SK-N-SH (cell line): Measurements from ENCODE around the gene MRGPRD. TPM values are rescaled to one million over a fixed set of nuclear protein-coding genes. Genes with fewer than 3 reads are reported as not detected.

Source experiments
- CTCF ChIA-PET: fragments of 300-600, 350-600 bp; formaldehyde crosslinking; extraction: SDS; loops from one replicate; lab custom pipeline; 2021; lab: Yijun Ruan, JAX
- POLR2A ChIA-PET: fragments of 350-600 bp; sonication (Branson Sonifier 250); formaldehyde crosslinking; extraction: SDS; loops from one replicate; lab custom pipeline; 2020; ENCODE audit warnings: antibody characterized with exemption, inconsistent platforms; lab: Yijun Ruan, JAX
- DNase-seq: peaks from one replicate; pipeline ENCODE4 v3.0.0; 2012
- H2AFZ ChIP-seq: fragments of 200-600 bp; sonication (generic); 2 replicates; pipeline ENCODE4 v1.8.1; 2016; ENCODE audit warnings: antibody characterized with exemption, mild to moderate bottlenecking, low read depth
- H3F3A ChIP-seq: fragments of 200-600 bp; sonication (generic); replicated peaks from 2 replicates; pipeline ENCODE3; 2016; ENCODE audit warnings: antibody characterized with exemption, mild to moderate bottlenecking; ENCODE audit not compliant: insufficient read depth
- H3K27ac ChIP-seq, 2 experiments: fragments of 200-500 bp in 1 of 2; fragments of 200-600 bp in 1 of 2; sonication (Bioruptor generic) in 1 of 2; sonication (generic), shearing (Covaris generic) in 1 of 2; 2 replicates each; pipeline versions ENCODE4 v1.5.1 to v1.6.1; 2014 to 2016; ENCODE audit warnings: low read depth in 2 of 2, inconsistent platforms in 1 of 2, low read length in 1 of 2, mild to moderate bottlenecking in 1 of 2, mixed read lengths in 1 of 2
- H3K27me3 ChIP-seq: fragments of 200-600 bp; sonication (generic), shearing (Covaris generic); 2 replicates; pipeline ENCODE4 v1.6.1; 2016; ENCODE audit warnings: mixed run types; ENCODE audit not compliant: insufficient read depth
- H3K36me3 ChIP-seq, 2 experiments: fragments of 200-500 bp in 1 of 2; fragments of 200-600 bp in 1 of 2; sonication (Bioruptor generic) in 1 of 2; sonication (generic) in 1 of 2; replicated peaks in 1 of 2; 2 replicates each; pipeline versions ENCODE3 to v1.5.1; 2014 to 2016; ENCODE audit warnings: low read length in 1 of 2, mild to moderate bottlenecking in 1 of 2; ENCODE audit not compliant: insufficient read depth in 2 of 2, control insufficient read depth in 1 of 2
- H3K4me1 ChIP-seq, 2 experiments: fragments of 200-500 bp in 1 of 2; fragments of 200-600 bp in 1 of 2; sonication (Bioruptor generic) in 1 of 2; sonication (generic), shearing (Covaris generic) in 1 of 2; 2 replicates each; pipeline versions ENCODE4 v1.5.1 to v1.6.1; 2014 to 2016; ENCODE audit warnings: low read depth in 1 of 2, low read length in 1 of 2, mixed run types in 1 of 2; ENCODE audit not compliant: insufficient read depth in 2 of 2, control insufficient read depth in 1 of 2
- H3K4me2 ChIP-seq: fragments of 200-600 bp; sonication (generic), shearing (Covaris generic); 2 replicates; pipeline ENCODE4 v1.6.1; 2017; ENCODE audit warnings: mixed run types
- H3K4me3 ChIP-seq, 2 experiments: fragments of 200-500 bp in 1 of 2; fragments of 200-600 bp in 1 of 2; sonication (Bioruptor generic) in 1 of 2; sonication (generic), shearing (Covaris generic) in 1 of 2; 2 replicates each; pipeline versions ENCODE4 v1.5.1 to v1.8.1; 2014 to 2016; ENCODE audit warnings: low read depth in 2 of 2, inconsistent platforms in 1 of 2, low read length in 1 of 2, mild to moderate bottlenecking in 1 of 2, mixed read lengths in 1 of 2, moderate library complexity in 1 of 2
- H3K79me2 ChIP-seq: fragments of 200-600 bp; sonication (generic); 2 replicates; pipeline ENCODE4 v1.8.1; 2017; ENCODE audit warnings: mild to moderate bottlenecking; ENCODE audit not compliant: insufficient read depth
- H3K9ac ChIP-seq: fragments of 200-600 bp; sonication (generic); 2 replicates; pipeline ENCODE4 v1.6.1; 2017; ENCODE audit warnings: mixed run types
- H3K9me2 ChIP-seq: fragments of 200-600 bp; sonication (generic); 2 replicates; pipeline ENCODE4 v1.6.1; 2017; ENCODE audit warnings: mixed run types
- H3K9me3 ChIP-seq: fragments of 200-600 bp; sonication (generic); 2 replicates; pipeline ENCODE4 v1.6.1; 2017; ENCODE audit warnings: mixed run types, mild to moderate bottlenecking, moderate library complexity
- H4K20me1 ChIP-seq: fragments of 200-600 bp; sonication (generic); 2 replicates; pipeline ENCODE4 v1.6.1; 2017; ENCODE audit warnings: mild to moderate bottlenecking, mixed run types; ENCODE audit not compliant: insufficient read depth
- CTCF ChIP-seq: fragments of 200-600 bp; sonication (generic); IDR thresholded peaks from 2 replicates; pipeline ENCODE4 v1.6.1; 2017; ENCODE audit warnings: antibody characterized with exemption, mild to moderate bottlenecking, moderate library complexity
- ELF1 ChIP-seq: IDR thresholded peaks from 2 replicates; pipeline ENCODE4 v1.4.0; 2012
- EP300 ChIP-seq, 2 experiments: IDR thresholded peaks; 2 replicates each; pipeline versions ENCODE4 v1.4.0 to v1.6.1; 2012; ENCODE audit warnings: borderline replicate concordance in 1 of 2, low read depth in 1 of 2, low read length in 1 of 2
- EZH2phosphoT487 ChIP-seq: fragments of 200-600 bp; sonication (generic); IDR thresholded peaks from 2 replicates; pipeline ENCODE4 v1.6.1; 2017; ENCODE audit warnings: low read depth, mixed run types, mild to moderate bottlenecking, antibody characterized with exemption, moderate library complexity, borderline replicate concordance
- FOSL2 ChIP-seq: IDR thresholded peaks from 2 replicates; pipeline ENCODE4 v1.4.0; 2012; ENCODE audit warnings: low read depth, mild to moderate bottlenecking, moderate library complexity, borderline replicate concordance
- FOXM1 ChIP-seq: IDR thresholded peaks from 2 replicates; pipeline ENCODE4 v1.4.0; 2012; ENCODE audit warnings: low read depth, mild to moderate bottlenecking
- JUND ChIP-seq: IDR thresholded peaks from 2 replicates; pipeline ENCODE4 v1.4.0; 2012
- MAX ChIP-seq: IDR thresholded peaks from 2 replicates; pipeline ENCODE4 v1.4.0; 2012; ENCODE audit warnings: low read depth
- NFIC ChIP-seq: IDR thresholded peaks from 2 replicates; pipeline ENCODE4 v1.4.0; 2012; ENCODE audit warnings: borderline replicate concordance
- SMC3 ChIP-seq: IDR thresholded peaks from 2 replicates; pipeline ENCODE4 v1.6.1; 2012; ENCODE audit warnings: low read depth, low read length, improper control_type of control experiment
- TCF12 ChIP-seq: IDR thresholded peaks from 2 replicates; pipeline ENCODE4 v1.4.0; 2012
- TEAD4 ChIP-seq: IDR thresholded peaks from 2 replicates; pipeline ENCODE4 v1.4.0; 2012; ENCODE audit warnings: mild to moderate bottlenecking, borderline replicate concordance; ENCODE audit not compliant: insufficient read depth
- YY1 ChIP-seq: IDR thresholded peaks from 2 replicates; pipeline ENCODE4 v1.4.0; 2012; ENCODE audit warnings: low read depth, mild to moderate bottlenecking
- ZBTB33 ChIP-seq: IDR thresholded peaks from 2 replicates; pipeline ENCODE4 v1.4.0; 2012; ENCODE audit warnings: low read depth, borderline replicate concordance
- WGBS: methylation state at CpG from one replicate; pipeline ENCODE4 v1.1.6; 2017; ENCODE audit warnings: low lambda C conversion rate; 5-methylcytosine and 5-hydroxymethylcytosine counted together
- polyA plus RNA-seq, 3 experiments: library from polyadenylated mRNA; depleted of rRNA; stranded (reverse); fragments of >200 nt; gene quantifications; 2 replicates each; pipeline ENCODE4 v1.2.3, GENCODE V29; 2012
- TF ChIP-seq, protein P1 (sequence below): IDR thresholded peaks from 2 replicates; pipeline ENCODE4; 2012
- TF ChIP-seq, protein P2 (sequence below): IDR thresholded peaks from 2 replicates; pipeline ENCODE4 v1.4.0; 2012; ENCODE audit warnings: low read depth, borderline replicate concordance

Gene MRGPRD
- polyA plus RNA-seq, 1 of the 3 experiments (the other 2 are of a cell fraction), result not detected

- H3K9ac ChIP-seq, result no peak overlapping the region
- H3F3A ChIP-seq, result no peaks in the 10 kb centered on the region
- H3K27me3 ChIP-seq, result no peaks in the 10 kb centered on the region
- ChIA-PET CTCF (interaction anchor here (1.7 kb wide), 1 partner anchor 86 kb away, joined by 3 read pairs; no protein-coding TSS in a partner anchor), POLR2A (no interaction called here)
- H3K4me3 ChIP-seq, result no peak overlapping the region
- H3K79me2 ChIP-seq, result no peaks in the 10 kb centered on the region
- 69% methylated on average over 7 of the region's 9 CpGs for WGBS
- no peak overlapping the region for H3K27ac ChIP-seq
- no peaks in the 10 kb centered on the region for H4K20me1 ChIP-seq
- no peaks in the 10 kb centered on the region for H3K36me3 ChIP-seq
- TF ChIP-seq MAX (no peak), YY1 (no peak), EP300 (IDR thresholded peaks at IDR 0.05; ENCODE audit: borderline replicate concordance in 1 of 2, low read depth in 1 of 2, low read length in 1 of 2) (no peak), TCF12 (no peak), EZH2phosphoT487 (no peak), ELF1 (no peak), NFIC (no peak), FOSL2 (no peak), FOXM1 (no peak), SMC3 (no peak), CTCF (no peak), ZBTB33 (no peak), JUND (no peak), TEAD4 (no peak)
- TF ChIP-seq, protein P1, sequence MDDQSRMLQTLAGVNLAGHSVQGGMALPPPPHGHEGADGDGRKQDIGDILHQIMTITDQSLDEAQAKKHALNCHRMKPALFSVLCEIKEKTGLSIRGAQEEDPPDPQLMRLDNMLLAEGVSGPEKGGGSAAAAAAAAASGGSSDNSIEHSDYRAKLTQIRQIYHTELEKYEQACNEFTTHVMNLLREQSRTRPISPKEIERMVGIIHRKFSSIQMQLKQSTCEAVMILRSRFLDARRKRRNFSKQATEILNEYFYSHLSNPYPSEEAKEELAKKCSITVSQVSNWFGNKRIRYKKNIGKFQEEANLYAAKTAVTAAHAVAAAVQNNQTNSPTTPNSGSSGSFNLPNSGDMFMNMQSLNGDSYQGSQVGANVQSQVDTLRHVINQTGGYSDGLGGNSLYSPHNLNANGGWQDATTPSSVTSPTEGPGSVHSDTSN, result no peak
- TF ChIP-seq, protein P2, sequence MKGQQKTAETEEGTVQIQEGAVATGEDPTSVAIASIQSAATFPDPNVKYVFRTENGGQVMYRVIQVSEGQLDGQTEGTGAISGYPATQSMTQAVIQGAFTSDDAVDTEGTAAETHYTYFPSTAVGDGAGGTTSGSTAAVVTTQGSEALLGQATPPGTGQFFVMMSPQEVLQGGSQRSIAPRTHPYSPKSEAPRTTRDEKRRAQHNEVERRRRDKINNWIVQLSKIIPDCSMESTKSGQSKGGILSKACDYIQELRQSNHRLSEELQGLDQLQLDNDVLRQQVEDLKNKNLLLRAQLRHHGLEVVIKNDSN, result no peak
- no peaks in the 10 kb centered on the region for H3K9me2 ChIP-seq
- peaks cover 0 to 9% of the 10 kb centered on the region in 2 experiments; a peak in 1 of 4 replicates for H3K4me1 ChIP-seq
- peak; percentile 39 for DNase-seq
- H3K4me2 ChIP-seq, result no peak overlapping the region
- no peaks in the 10 kb centered on the region for H3K9me3 ChIP-seq
- no peak overlapping the region for H2AFZ ChIP-seq
Measured at GRCh38 chr11:68958211-68958610, 22.6 kb downstream of the MRGPRD start.
